HG03108 (cell line): ENCODE results near the gene PDZRN4.
"Not testable (repeated sequence)": the region's sequence is repeated elsewhere in the genome, so short reads cannot be mapped to it uniquely, and the experiment has no call there.

Source experiments
- ATAC-seq: cut with Tn5 transposase; IDR thresholded peaks from one replicate; pipeline ENCODE4 v1.9.1; 2021; ENCODE audit warnings: moderate library complexity; ENCODE audit not compliant: unreplicated experiment

PDZRN4 gene

GRCh38 chr12:41213107-41213506 lies 25.0 kb downstream of the PDZRN4 start:
- ATAC-seq = no peak

DNA sequence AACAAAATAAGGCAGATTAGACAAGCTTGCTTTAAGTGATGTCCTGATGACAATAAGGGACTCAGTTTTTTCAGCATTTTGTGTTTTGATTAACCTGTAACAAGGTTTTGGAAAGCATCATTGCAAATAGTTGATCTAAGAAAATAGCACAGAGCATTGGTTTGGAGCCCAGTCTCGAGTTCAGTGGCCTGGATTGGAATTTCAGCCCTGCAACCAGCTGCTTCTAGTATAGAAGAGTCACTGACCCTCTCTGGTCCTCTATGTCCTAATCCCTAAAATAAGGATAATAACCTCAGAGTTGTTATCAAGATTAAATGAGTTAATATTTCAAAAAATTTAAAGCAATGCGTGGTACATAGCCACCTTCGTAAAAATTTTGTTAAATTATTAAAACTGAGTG lies 25.5 kb downstream of the PDZRN4 start:
- no peak for ATAC-seq

DNA sequence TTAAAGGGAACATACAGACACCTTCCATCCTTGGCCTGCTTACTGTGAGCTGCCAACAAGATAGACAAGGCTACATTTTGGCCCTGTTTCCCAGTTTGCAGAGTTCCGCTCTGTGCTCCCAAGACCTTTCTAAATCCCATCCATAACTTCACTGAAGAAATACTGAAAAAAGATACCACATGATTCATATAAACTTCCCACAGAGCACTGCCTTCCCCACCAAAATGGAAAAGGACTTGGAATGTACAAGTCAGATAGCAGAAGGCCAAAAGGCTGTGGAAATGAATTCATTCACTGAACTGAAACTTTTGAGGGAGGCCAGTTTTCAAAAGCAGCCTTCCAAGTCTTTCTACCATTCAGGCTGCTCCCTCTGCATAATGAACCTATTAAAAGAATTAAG lies 29.6 kb downstream of the PDZRN4 start:
- no peak for ATAC-seq

- no peak for ATAC-seq
Observed at GRCh38 chr12:41220931-41221330, 32.8 kb downstream of the PDZRN4 start.

GRCh38 chr12:41221491-41221890 lies 33.4 kb downstream of the PDZRN4 start:
- ATAC-seq = no peak

DNA sequence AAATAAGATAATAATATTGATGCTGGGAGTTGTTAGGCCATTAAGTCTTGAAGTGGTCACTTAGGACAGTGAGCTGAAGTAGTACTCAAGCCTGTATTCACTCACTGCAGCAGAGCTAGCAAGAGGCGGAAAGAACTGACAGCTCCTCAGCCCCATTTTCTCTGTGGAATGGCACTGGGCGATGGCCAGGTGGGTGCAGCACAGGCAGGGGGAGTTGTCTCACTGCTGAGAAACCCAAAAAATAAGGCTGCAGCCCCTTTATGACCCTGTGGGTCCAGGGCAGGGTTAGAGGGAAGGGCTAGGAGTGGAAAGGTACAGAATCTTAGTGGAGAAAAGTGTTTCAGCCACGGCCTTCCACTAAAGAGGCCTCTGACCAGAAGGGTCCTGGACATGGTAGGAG lies 35.5 kb downstream of the PDZRN4 start:
- no peak for ATAC-seq

- ATAC-seq = no peak
Observed at GRCh38 chr12:41224066-41224465, 35.9 kb downstream of the PDZRN4 start.

- ATAC-seq = no peak
Observed at GRCh38 chr12:41225179-41225578, 37.1 kb downstream of the PDZRN4 start.

- no peak for ATAC-seq
Observed at GRCh38 chr12:41228066-41228820, 40.1 kb downstream of the PDZRN4 start.

DNA sequence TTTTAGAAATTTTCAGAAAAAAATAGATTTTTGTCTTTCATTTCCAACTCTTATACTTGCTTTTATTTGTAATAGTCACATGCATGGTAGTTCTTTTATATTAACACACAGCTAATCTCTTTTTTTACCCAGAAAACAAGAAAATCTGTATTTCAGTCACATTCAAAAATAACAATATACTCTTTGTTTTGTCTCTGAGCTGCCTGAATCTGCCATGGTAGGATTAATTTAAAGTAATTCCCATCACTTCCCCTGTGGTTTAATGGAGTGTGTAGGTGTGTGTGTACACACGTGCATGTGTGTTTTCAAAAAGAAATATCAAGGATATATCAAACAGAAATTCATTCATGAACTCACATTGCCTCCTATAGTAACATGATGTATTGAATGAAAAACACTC lies 42.6 kb downstream of the PDZRN4 start:
- ATAC-seq = no peak

DNA sequence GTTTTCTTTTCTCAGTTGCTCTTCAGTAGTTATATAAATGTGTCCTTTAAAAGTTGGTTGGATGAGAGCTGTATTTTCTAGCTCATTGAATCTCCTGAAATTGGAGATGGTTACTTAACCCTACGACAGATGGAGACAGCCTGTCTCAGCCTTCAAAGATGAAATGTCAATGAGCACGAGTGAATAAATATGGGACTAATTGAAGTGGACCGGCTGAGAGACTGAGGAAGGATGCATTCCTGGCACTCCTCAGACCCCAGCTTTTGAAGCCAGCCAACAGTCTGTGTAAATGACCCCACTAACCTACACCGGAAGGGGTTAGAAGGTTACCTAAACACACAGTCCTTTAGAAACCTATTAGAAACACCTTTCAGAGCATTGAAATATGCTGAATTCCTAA lies 46.6 kb downstream of the PDZRN4 start:
- no peak for ATAC-seq

- no peak for ATAC-seq
Observed at GRCh38 chr12:41242603-41243002, 54.5 kb downstream of the PDZRN4 start.

- ATAC-seq = no peak
Observed at GRCh38 chr12:41248391-41248790, 60.3 kb downstream of the PDZRN4 start.

- no peak for ATAC-seq
Observed at GRCh38 chr12:41250748-41251147, 62.6 kb downstream of the PDZRN4 start.

- no peak for ATAC-seq
Observed at GRCh38 chr12:41254004-41254914, 66.1 kb downstream of the PDZRN4 start.

GRCh38 chr12:41263196-41263595 lies 75.1 kb downstream of the PDZRN4 start:
- ATAC-seq = not testable (repeated sequence)

DNA sequence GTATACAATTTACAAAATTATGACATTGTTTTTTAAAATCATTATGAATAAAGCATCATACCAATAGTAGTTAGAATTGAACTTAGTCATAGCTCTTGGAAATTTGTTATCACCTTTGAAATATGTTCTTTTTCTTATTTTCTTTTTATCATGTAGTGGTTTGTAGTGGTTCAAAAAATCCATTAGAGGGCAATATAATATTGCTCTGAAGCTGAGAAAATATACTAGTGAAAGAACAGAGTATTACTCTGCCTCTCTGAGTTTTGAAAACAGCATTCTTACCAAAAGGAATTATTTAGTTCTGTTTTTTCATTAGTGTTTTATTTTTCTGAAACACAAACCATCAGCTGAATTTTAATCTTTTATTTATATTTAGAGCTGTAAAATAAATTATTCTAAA lies 76.2 kb downstream of the PDZRN4 start:
- ATAC-seq = no peak

GRCh38 chr12:41269056-41269455 lies 80.9 kb downstream of the PDZRN4 start:
- no peak for ATAC-seq

DNA sequence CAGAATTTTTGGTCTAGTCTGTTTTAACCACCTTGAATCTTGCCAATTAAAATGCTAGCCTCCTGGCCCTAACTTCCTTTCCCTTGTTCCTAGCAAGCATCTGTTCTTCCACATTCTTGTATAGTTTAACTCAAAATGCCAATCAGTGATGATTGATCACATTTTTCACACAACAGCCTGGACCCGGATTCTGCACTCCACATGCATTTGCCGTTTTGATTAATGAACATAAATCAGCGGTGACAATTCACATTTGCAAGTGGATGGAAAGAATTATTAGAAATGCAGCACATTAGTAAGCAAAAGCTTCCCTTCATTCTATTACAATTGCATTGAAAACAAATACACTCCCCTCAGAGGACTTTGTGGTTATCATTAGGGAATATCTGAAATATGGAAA lies 83.4 kb downstream of the PDZRN4 start:
- no peak for ATAC-seq

DNA sequence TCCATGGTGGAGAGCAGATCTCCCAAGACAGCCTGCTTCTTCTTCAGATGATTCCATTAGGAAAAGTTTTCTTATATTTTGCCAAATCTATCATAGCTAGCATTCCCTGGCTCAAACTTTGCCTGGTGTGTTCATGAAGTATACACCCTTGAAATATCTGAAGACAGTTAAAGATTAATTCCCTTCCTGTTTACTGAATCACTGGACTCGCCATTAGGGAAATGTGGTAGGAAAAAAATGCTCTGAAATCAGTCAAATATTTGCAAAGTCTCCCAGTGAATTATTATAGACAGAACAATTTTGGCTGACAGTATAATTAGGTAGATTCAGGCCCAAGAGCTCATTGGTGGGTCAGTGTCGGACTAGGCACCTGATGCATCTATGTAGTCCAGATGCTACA lies 86.5 kb downstream of the PDZRN4 start:
- ATAC-seq = no peak

DNA sequence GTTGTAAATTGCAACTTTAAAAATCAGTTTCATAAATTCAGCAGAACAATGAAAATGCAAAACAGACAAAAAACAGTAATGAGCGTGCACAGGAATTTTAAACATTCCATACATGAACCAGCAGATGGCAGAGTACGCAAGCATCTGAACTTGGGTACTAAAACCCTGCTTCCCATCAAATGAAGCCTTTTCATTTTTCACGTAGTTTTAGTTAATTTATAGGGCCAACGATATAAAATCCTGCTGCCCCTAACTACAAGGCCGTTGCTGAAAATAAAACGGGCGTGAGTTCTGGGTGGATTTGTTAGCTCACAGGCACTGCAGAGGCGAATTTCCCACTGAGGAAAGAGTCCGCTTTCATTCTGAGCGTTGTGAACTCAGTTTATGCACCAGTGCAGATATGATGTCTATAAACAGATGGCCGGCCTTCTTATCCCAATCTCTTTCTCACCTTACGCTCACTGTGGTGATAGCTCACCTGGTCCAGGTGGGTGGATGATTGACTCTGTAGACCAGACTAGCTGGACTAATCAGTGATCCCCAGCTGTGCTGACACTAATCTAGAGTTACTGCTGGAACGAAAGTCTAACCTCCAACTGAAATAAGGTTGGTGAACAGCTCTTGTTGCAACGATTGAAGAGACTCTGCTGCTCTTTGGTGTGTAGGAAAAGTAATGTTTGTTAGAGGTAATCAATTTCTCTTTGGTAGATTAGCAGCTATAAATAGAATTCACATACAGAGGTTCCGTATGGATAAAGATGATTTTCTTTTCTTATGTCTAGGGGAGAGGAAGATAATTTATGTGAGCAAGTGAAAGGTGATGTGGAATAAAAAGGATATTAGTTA lies 89.2 kb downstream of the PDZRN4 start:
- no peak for ATAC-seq
